CD4-positive, alpha-beta memory T cell (primary cell): Measurements from ENCODE around the gene OXSR1. TPM values are rescaled to one million over a fixed set of nuclear protein-coding genes. Genes with fewer than 3 reads are reported as not detected.

ENCODE experiments used
- CTCF ChIA-PET: fragments of 350-600 bp; sonication (Branson Sonifier 250); formaldehyde crosslinking; loops from one replicate; lab custom pipeline; 2021; ENCODE audit warnings: inconsistent platforms; ENCODE audit not compliant: partially characterized antibody; lab: Charles Lee
- POLR2A ChIA-PET: fragments of 350-600 bp; sonication (Branson Sonifier 250); formaldehyde crosslinking; loops from one replicate; lab custom pipeline; 2021; ENCODE audit not compliant: partially characterized antibody; lab: Charles Lee
- DNase-seq, 5 donors: peaks; one replicate each; pipeline versions ENCODE4 v3.0.0 to v3.0.0-alpha.2; 2020 to 2022; ENCODE audit warnings: mixed read lengths in 1 of 5
- H3K27ac ChIP-seq: one replicate; pipeline ENCODE4 v1.7.0; 2013; ENCODE audit warnings: low read depth, low read length
- H3K27me3 ChIP-seq: 2 replicates; pipeline ENCODE4 v1.7.0; 2013; ENCODE audit warnings: mild to moderate bottlenecking, low read length, moderate library complexity; ENCODE audit not compliant: insufficient read depth
- H3K36me3 ChIP-seq: 2 replicates; pipeline ENCODE4 v1.7.0; 2013; ENCODE audit warnings: mild to moderate bottlenecking, low read length, moderate library complexity; ENCODE audit not compliant: insufficient read depth
- H3K4me1 ChIP-seq: 2 replicates; pipeline ENCODE4 v1.7.0; 2013; ENCODE audit warnings: mild to moderate bottlenecking, low read length, moderate library complexity; ENCODE audit not compliant: insufficient read depth
- H3K4me3 ChIP-seq, 2 donors: one replicate each; pipeline ENCODE4 v1.7.0; 2013; ENCODE audit warnings: low read length in 2 of 2, mild to moderate bottlenecking in 1 of 2
- H3K9me3 ChIP-seq, 2 donors: one replicate each; pipeline ENCODE4 v1.7.0; 2013; ENCODE audit warnings: low read length in 2 of 2, control low read depth in 1 of 2; ENCODE audit not compliant: control insufficient read depth in 1 of 2
- H3K27ac Mint-ChIP-seq, 7 donors: one replicate each; pipeline ENCODE4 v1.8.0; 2020 to 2021; ENCODE audit warnings: mixed read lengths in 7 of 7, mild to moderate bottlenecking in 6 of 7, inconsistent platforms in 3 of 7, moderate library complexity in 3 of 7
- H3K27me3 Mint-ChIP-seq, 2 donors: one replicate each; pipeline ENCODE4 v1.8.0; 2020 to 2021; ENCODE audit warnings: mixed read lengths in 2 of 2
- H3K36me3 Mint-ChIP-seq, 2 donors: one replicate each; pipeline ENCODE4 v1.8.0; 2020 to 2021; ENCODE audit warnings: mixed read lengths in 2 of 2, inconsistent platforms in 1 of 2, mild to moderate bottlenecking in 1 of 2
- H3K4me1 Mint-ChIP-seq, 4 donors: one replicate each; pipeline ENCODE4 v1.8.0; 2020 to 2021; ENCODE audit warnings: mixed read lengths in 4 of 4, mild to moderate bottlenecking in 1 of 4
- H3K4me3 Mint-ChIP-seq, 8 donors: one replicate each; pipeline ENCODE4 v1.8.0; 2020 to 2021; ENCODE audit warnings: mixed read lengths in 8 of 8, mild to moderate bottlenecking in 7 of 8, moderate library complexity in 6 of 8, inconsistent platforms in 3 of 8
- H3K9me3 Mint-ChIP-seq, 8 donors: one replicate each; pipeline ENCODE4 v1.8.0; 2020 to 2021; ENCODE audit warnings: mixed read lengths in 8 of 8, mild to moderate bottlenecking in 5 of 8, inconsistent platforms in 3 of 8, moderate library complexity in 1 of 8
- intact Hi-C: fragments of 100-400 bp; cut with micrococcal nuclease; formaldehyde crosslinking; loops from one replicate; pipeline ENCODE4 v1.15.1; 2023
- polyA plus RNA-seq, 2 donors: library from polyadenylated mRNA; unstranded; fragments of 300-500 nt; fragmentation: Illumina TruSeq; gene quantifications; one replicate each; pipeline ENCODE4 v1.2.3, GENCODE V29; 2021
- total RNA-seq, 2 experiments: library from RNA; stranded (reverse); gene quantifications; one replicate each; pipeline ENCODE4 v1.2.3, GENCODE V29; 2021

The OXSR1 gene
- total and polyA plus RNA-seq, 4 experiments from 2014 or later: 13.3 to 43.9 (median 28.8) TPM

GRCh38 chr3:38139191-38139590, 26.1 kb upstream of the OXSR1 start:
- Mint-ChIP-seq H3K9me3 (no peaks in the 10 kb centered on the region), H3K27me3 (no peaks in the 10 kb centered on the region), H3K4me1 (peaks cover 40 to 74% (median 56%) of the 10 kb centered on the region in 4 donors), H3K36me3 (peaks cover 14 to 67% of the 10 kb centered on the region in 2 donors), H3K4me3 (peak overlapping the region; percentile 91 to 100 (median 98)), H3K27ac (peak overlapping the region; percentile 88 to 100 (median 98))
- H3K4me3 ChIP-seq: peak overlapping the region; percentile 92 to 95
- intact Hi-C loops: loop anchor here (5.0 to 10.0 kb wide), 4 partner anchors 73 to 1266 kb away; partner anchors contain the start of genes ACVR2B, RPSA and XYLB
- H3K4me1 ChIP-seq: peaks cover 56% of the 10 kb centered on the region
- H3K27me3 ChIP-seq: no peaks in the 10 kb centered on the region
- ChIA-PET CTCF (interaction anchor here (1.4 kb wide), 1 partner anchor 26 kb away, joined by 5 read pairs; the partner anchor contains the start of gene OXSR1), POLR2A (interaction anchor here (0.8 to 8.4 kb wide), 7 partner anchors 9 to 100 kb away, joined by 3 to 255 read pairs (median 7); partner anchors contain the start of genes DLEC1 and OXSR1)
- H3K27ac ChIP-seq: peak overlapping the region; percentile 86
- H3K36me3 ChIP-seq: peaks cover 13% of the 10 kb centered on the region
- no peak for DNase-seq
- no peaks in the 10 kb centered on the region for H3K9me3 ChIP-seq

GRCh38 chr3:38139652-38140051, 25.7 kb upstream of the OXSR1 start:
- Mint-ChIP-seq H3K4me3 (peak overlapping the region; percentile 91 to 100 (median 98)), H3K4me1 (peaks cover 37 to 69% (median 52%) of the 10 kb centered on the region in 4 donors), H3K27ac (peak overlapping the region; percentile 88 to 100 (median 98)), H3K36me3 (peaks cover 12 to 62% of the 10 kb centered on the region in 2 donors), H3K9me3 (no peaks in the 10 kb centered on the region), H3K27me3 (no peaks in the 10 kb centered on the region)
- POLR2A ChIA-PET: interaction anchor here (0.8 to 8.4 kb wide), 7 partner anchors 8 to 100 kb away, joined by 3 to 255 read pairs (median 7); partner anchors contain the start of genes DLEC1 and OXSR1
- intact Hi-C loops: loop anchor here (5.0 to 10.0 kb wide), 4 partner anchors 73 to 1265 kb away; partner anchors contain the start of genes ACVR2B, RPSA and XYLB
- H3K36me3 ChIP-seq: peaks cover 13% of the 10 kb centered on the region
- H3K27me3 ChIP-seq: no peaks in the 10 kb centered on the region
- H3K4me1 ChIP-seq: peaks cover 51% of the 10 kb centered on the region
- H3K4me3 ChIP-seq: peak overlapping the region; percentile 92 to 95
- H3K9me3 ChIP-seq: no peaks in the 10 kb centered on the region
- DNase-seq: no peak
- CTCF ChIA-PET: interaction anchor here (1.4 kb wide), 2 partner anchors 20 to 25 kb away, joined by 4 to 5 read pairs; partner anchors contain the start of gene OXSR1
- peak overlapping the region; percentile 86 for H3K27ac ChIP-seq

- Mint-ChIP-seq H3K9me3 (peaks cover 0 to 6% (median 2%) of the 10 kb centered on the region in 8 donors), H3K4me1 (peaks cover 30 to 62% (median 45%) of the 10 kb centered on the region in 4 donors), H3K27me3 (no peaks in the 10 kb centered on the region), H3K27ac (peak overlapping the region in 6 of 7 donors; percentile 1 to 99 (median 74)), H3K4me3 (peak overlapping the region; percentile 37 to 99 (median 97)), H3K36me3 (peaks cover 12 to 56% of the 10 kb centered on the region in 2 donors)
- Histone ChIP-seq H3K27ac (no peak overlapping the region), H3K9me3 (no peaks in the 10 kb centered on the region), H3K36me3 (peaks cover 13% of the 10 kb centered on the region), H3K4me3 (peak overlapping the region in 1 of 2 donors; percentile 95), H3K4me1 (peaks cover 42% of the 10 kb centered on the region), H3K27me3 (no peaks in the 10 kb centered on the region)
- intact Hi-C loops: no loop called here
- ChIA-PET CTCF (interaction anchor here (1.4 kb wide), 1 partner anchor 19 kb away, joined by 4 read pairs; no protein-coding TSS in a partner anchor), POLR2A (interaction anchor here (4.6 to 8.4 kb wide), 2 partner anchors 12 to 25 kb away, joined by 30 to 255 read pairs; partner anchors contain the start of gene OXSR1)
- DNase-seq: no peak
Observed at GRCh38 chr3:38140326-38141172, 24.8 kb upstream of the OXSR1 start.

GRCh38 chr3:38141173-38141951, 24.0 kb upstream of the OXSR1 start:
- Mint-ChIP-seq H3K36me3 (peaks cover 15 to 50% of the 10 kb centered on the region in 2 donors), H3K27ac (peak overlapping the region in 6 of 7 donors; percentile 9 to 66 (median 60)), H3K9me3 (peaks cover 0 to 14% (median 10%) of the 10 kb centered on the region in 8 donors), H3K27me3 (no peaks in the 10 kb centered on the region), H3K4me3 (peak overlapping the region in 6 of 8 donors; percentile 1 to 74 (median 42)), H3K4me1 (peaks cover 24 to 54% (median 38%) of the 10 kb centered on the region in 4 donors)
- no peak overlapping the region for H3K27ac ChIP-seq
- H3K9me3 ChIP-seq: peaks cover 0 to 5% of the 10 kb centered on the region in 2 donors
- peaks cover 34% of the 10 kb centered on the region for H3K4me1 ChIP-seq
- H3K4me3 ChIP-seq: no peak overlapping the region
- peaks cover 13% of the 10 kb centered on the region for H3K36me3 ChIP-seq
- DNase-seq: no peak
- intact Hi-C loops: no loop called here
- ChIA-PET POLR2A (interaction anchor here (1.6 to 8.4 kb wide), 2 partner anchors 12 to 24 kb away, joined by 6 to 255 read pairs; partner anchors contain the start of gene OXSR1), CTCF (interaction anchor here (0.7 to 1.3 kb wide), 2 partner anchors 17 to 23 kb away, joined by 3 read pairs; no protein-coding TSS in a partner anchor)
- H3K27me3 ChIP-seq: no peaks in the 10 kb centered on the region

GRCh38 chr3:38141952-38142273, 23.4 kb upstream of the OXSR1 start:
- Mint-ChIP-seq H3K27ac (peak overlapping the region in 5 of 7 donors; percentile 9 to 64 (median 29)), H3K27me3 (no peaks in the 10 kb centered on the region), H3K4me3 (peak overlapping the region in 2 of 8 donors; percentile 17 to 52), H3K4me1 (peaks cover 24 to 52% (median 37%) of the 10 kb centered on the region in 4 donors), H3K9me3 (peaks cover 0 to 19% (median 15%) of the 10 kb centered on the region in 8 donors), H3K36me3 (peaks cover 15 to 51% of the 10 kb centered on the region in 2 donors)
- H3K36me3 ChIP-seq: peaks cover 13% of the 10 kb centered on the region
- no peak overlapping the region for H3K27ac ChIP-seq
- intact Hi-C loops: no loop called here
- POLR2A ChIA-PET: interaction anchor here (1.6 to 8.4 kb wide), 2 partner anchors 11 to 23 kb away, joined by 6 to 255 read pairs; partner anchors contain the start of gene OXSR1
- CTCF ChIA-PET: interaction anchor here (1.3 kb wide), 1 partner anchor 16 kb away, joined by 3 read pairs; no protein-coding TSS in a partner anchor
- H3K27me3 ChIP-seq: no peaks in the 10 kb centered on the region
- peaks cover 0 to 11% of the 10 kb centered on the region in 2 donors for H3K9me3 ChIP-seq
- DNase-seq: no peak
- H3K4me3 ChIP-seq: no peak overlapping the region
- H3K4me1 ChIP-seq: peaks cover 33% of the 10 kb centered on the region

- Mint-ChIP-seq H3K9me3 (peaks cover 0 to 27% (median 22%) of the 10 kb centered on the region in 8 donors), H3K27me3 (no peaks in the 10 kb centered on the region), H3K4me1 (peaks cover 22 to 45% (median 32%) of the 10 kb centered on the region in 4 donors), H3K36me3 (peaks cover 15 to 50% of the 10 kb centered on the region in 2 donors), H3K4me3 (no peak overlapping the region), H3K27ac (no peak overlapping the region)
- Histone ChIP-seq H3K36me3 (peaks cover 13% of the 10 kb centered on the region), H3K27ac (no peak overlapping the region), H3K9me3 (peaks cover 0 to 17% of the 10 kb centered on the region in 2 donors), H3K27me3 (no peaks in the 10 kb centered on the region), H3K4me1 (peaks cover 26% of the 10 kb centered on the region), H3K4me3 (no peak overlapping the region)
- intact Hi-C loops: no loop called here
- ChIA-PET CTCF (no interaction called here), POLR2A (interaction anchor here (1.2 to 8.4 kb wide), 3 partner anchors 10 to 36 kb away, joined by 3 to 255 read pairs (median 6); partner anchors contain the start of gene OXSR1)
- DNase-seq: no peak
Observed at GRCh38 chr3:38142959-38143358, 22.4 kb upstream of the OXSR1 start.
